HCT116 (cell line): ENCODE measurements around the gene RAB3C. TPM values are rescaled to one million over a fixed set of nuclear protein-coding genes. Genes with fewer than 3 reads are reported as not detected.

Source experiments
- ATAC-seq: fragments of 200-7000 bp; cut with Tn5 transposase; 2 replicates; pipeline ENCODE4 v1.9.1; 2020; ENCODE audit warnings: mild to moderate bottlenecking, moderate library complexity
- BruUV-seq: library from RNA; stranded (reverse); fragments of 400-500 nt; replicated peaks from 2 replicates; lab custom pipeline; 2021; lab: Mats Ljungman, UMichigan
- CTCF ChIA-PET: fragments of 300-600 bp; sonication (Branson Sonifier 250); formaldehyde crosslinking; loops from one replicate; lab custom pipeline; 2021; ENCODE audit warnings: antibody characterized with exemption; lab: Charles Lee
- POLR2A ChIA-PET: fragments of 300-600, 350-600 bp; sonication (Branson Sonifier 250); formaldehyde crosslinking; loops from one replicate; lab custom pipeline; 2021; ENCODE audit warnings: antibody characterized with exemption; lab: Charles Lee
- RAD21 ChIA-PET, 2 experiments: fragments of 300-600 bp; sonication (Branson Sonifier 250); formaldehyde crosslinking; loops; one replicate each; lab custom pipeline; 2023; ENCODE audit warnings: low total read pairs in 2 of 2; ENCODE audit not compliant: uncharacterized antibody in 2 of 2, unreplicated experiment in 2 of 2, low non-redundant PET in 1 of 2; lab: Charles Lee
- DNase-seq: peaks from one replicate; pipeline ENCODE4 v3.0.0-alpha.2; 2010; ENCODE audit warnings: low read depth, low spot score
- H2AFZ ChIP-seq: fragments of 200-600 bp; shearing (Covaris generic), sonication (generic); 2 replicates; pipeline ENCODE4 v1.6.1; 2017; ENCODE audit warnings: low read depth, mixed run types, mixed read lengths, antibody characterized with exemption, low read length; ENCODE audit not compliant: poor library complexity, severe bottlenecking
- H3K27ac ChIP-seq: 2 replicates; pipeline ENCODE4 v1.5.1; 2012; ENCODE audit warnings: low read depth, low read length
- H3K27me3 ChIP-seq: fragments of 200-600 bp; sonication (generic); 2 replicates; pipeline ENCODE4 v1.6.1; 2016; ENCODE audit warnings: mixed run types, low read length, mixed read lengths; ENCODE audit not compliant: insufficient read depth
- H3K36me3 ChIP-seq, 2 experiments: fragments of 200-500 bp in 1 of 2; fragments of 200-600 bp in 1 of 2; sonication (Bioruptor generic) in 1 of 2; sonication (generic) in 1 of 2; 2 replicates each; pipeline versions ENCODE4 v1.5.1 to v1.6.1; 2014 to 2016; ENCODE audit warnings: low read length in 2 of 2, inconsistent platforms in 1 of 2, mixed read lengths in 1 of 2, mixed run types in 1 of 2; ENCODE audit not compliant: insufficient read depth in 2 of 2, control insufficient read depth in 1 of 2
- H3K4me1 ChIP-seq, 2 experiments: fragments of 200-600 bp in 1 of 2; sonication (generic) in 1 of 2; 2 replicates each; pipeline versions ENCODE4 v1.5.1 to v1.6.1; 2012 to 2017; ENCODE audit warnings: low read length in 2 of 2, inconsistent platforms in 1 of 2, mild to moderate bottlenecking in 1 of 2, mixed read lengths in 1 of 2, mixed run types in 1 of 2, moderate library complexity in 1 of 2; ENCODE audit not compliant: insufficient read depth in 2 of 2, control insufficient read depth in 1 of 2
- H3K4me2 ChIP-seq: fragments of 200-600 bp; sonication (generic); 2 replicates; pipeline ENCODE4 v1.6.1; 2017; ENCODE audit warnings: mixed run types, low read length, mixed read lengths
- H3K4me3 ChIP-seq, 2 experiments: fragments of 200-600 bp in 1 of 2; sonication (generic) in 1 of 2; replicated peaks in 1 of 2; 2 replicates each; pipeline ENCODE4 v1.5.1; 2011 to 2016; ENCODE audit warnings: low read length in 2 of 2, control low read depth in 1 of 2, low read depth in 1 of 2, mild to moderate bottlenecking in 1 of 2, mixed read lengths in 1 of 2, mixed run types in 1 of 2
- H3K79me2 ChIP-seq: fragments of 200-600 bp; sonication (generic); 2 replicates; pipeline ENCODE4 v1.6.1; 2017; ENCODE audit warnings: mild to moderate bottlenecking, mixed run types, low read length, moderate library complexity, mixed read lengths; ENCODE audit not compliant: insufficient read depth
- H3K9ac ChIP-seq: fragments of 200-600 bp; sonication (generic); 2 replicates; pipeline ENCODE4 v1.6.1; 2016; ENCODE audit warnings: low read length, mixed read lengths
- H3K9me2 ChIP-seq: fragments of 200-600 bp; sonication (generic), shearing (Covaris generic); 2 replicates; pipeline ENCODE4 v1.6.1; 2017; ENCODE audit warnings: mixed run types, mild to moderate bottlenecking, moderate library complexity; ENCODE audit not compliant: insufficient read depth
- H3K9me3 ChIP-seq, 2 experiments: fragments of 200-500 bp in 1 of 2; fragments of 200-600 bp in 1 of 2; sonication (Bioruptor generic) in 1 of 2; sonication (generic) in 1 of 2; 2 replicates each; pipeline ENCODE4 v1.6.1; 2014 to 2017; ENCODE audit warnings: low read length in 2 of 2, mixed read lengths in 2 of 2, inconsistent platforms in 1 of 2, low read depth in 1 of 2, mild to moderate bottlenecking in 1 of 2, mixed run types in 1 of 2, moderate library complexity in 1 of 2; ENCODE audit not compliant: control insufficient read depth in 1 of 2, insufficient read depth in 1 of 2
- H4K20me1 ChIP-seq: fragments of 200-600 bp; sonication (generic), shearing (Covaris generic); 2 replicates; pipeline ENCODE4 v1.6.1; 2017; ENCODE audit warnings: mixed run types, mild to moderate bottlenecking, moderate library complexity; ENCODE audit not compliant: insufficient read depth
- ATF3 ChIP-seq: IDR thresholded peaks from 2 replicates; pipeline ENCODE4 v1.6.1; 2012
- CBX3 ChIP-seq: IDR thresholded peaks from 2 replicates; pipeline ENCODE4 v1.6.1; 2012; ENCODE audit warnings: low read depth
- CEBPB ChIP-seq: IDR thresholded peaks from 2 replicates; pipeline ENCODE4 v1.6.1; 2012; ENCODE audit warnings: low read depth
- CTCF ChIP-seq, 3 experiments: fragments of 200-600 bp in 1 of 3; sonication (generic) in 1 of 3; IDR thresholded peaks in 2 of 3; conservative IDR thresholded peaks in 1 of 3; 2 replicates each; pipeline ENCODE4 v1.5.1; 2012 to 2017; ENCODE audit warnings: low read depth in 2 of 3, low read length in 2 of 3, antibody characterized with exemption in 1 of 3, borderline replicate concordance in 1 of 3, control low read depth in 1 of 3, mild to moderate bottlenecking in 1 of 3, mixed read lengths in 1 of 3, mixed run types in 1 of 3, moderate library complexity in 1 of 3; ENCODE audit not compliant: insufficient read depth in 1 of 3
- ELF1 ChIP-seq: IDR thresholded peaks from 2 replicates; pipeline ENCODE4 v1.6.1; 2012; ENCODE audit warnings: low read depth, borderline replicate concordance
- EZH2phosphoT487 ChIP-seq: fragments of 200-600 bp; IDR thresholded peaks from 2 replicates; pipeline ENCODE4 v1.6.1; 2018; ENCODE audit warnings: antibody characterized with exemption, borderline replicate concordance
- FOSL1 ChIP-seq: IDR thresholded peaks from 2 replicates; pipeline ENCODE4 v1.6.1; 2012; ENCODE audit warnings: low read depth
- JUND ChIP-seq: IDR thresholded peaks from 2 replicates; pipeline ENCODE4 v1.6.1; 2012
- POLR2A ChIP-seq: IDR thresholded peaks from 2 replicates; pipeline ENCODE4 v1.7.0; 2011; ENCODE audit warnings: borderline replicate concordance; ENCODE audit not compliant: insufficient read depth, insufficient read length; ENCODE audit errors: extremely low read depth
- POLR2AphosphoS5 ChIP-seq: IDR thresholded peaks from 2 replicates; pipeline ENCODE4 v1.6.1; 2011; ENCODE audit warnings: mild to moderate bottlenecking, low read depth, low read length, moderate library complexity
- RAD21 ChIP-seq: IDR thresholded peaks from 2 replicates; pipeline ENCODE4 v1.6.1; 2012; ENCODE audit warnings: low read depth, mild to moderate bottlenecking
- REST ChIP-seq: IDR thresholded peaks from 2 replicates; pipeline ENCODE4 v1.6.1; 2012; ENCODE audit warnings: low read depth
- SP1 ChIP-seq: IDR thresholded peaks from 2 replicates; pipeline ENCODE4 v1.6.1; 2012; ENCODE audit warnings: low read depth
- SRF ChIP-seq: IDR thresholded peaks from 2 replicates; pipeline ENCODE4 v1.6.1; 2012; ENCODE audit warnings: low read depth
- TCF7L2 ChIP-seq: IDR thresholded peaks from 2 replicates; pipeline ENCODE4 v1.7.0; 2011; ENCODE audit warnings: borderline replicate concordance, inconsistent platforms; ENCODE audit not compliant: insufficient read depth, insufficient read length; ENCODE audit errors: extremely low read depth
- YY1 ChIP-seq: IDR thresholded peaks from 2 replicates; pipeline ENCODE4 v1.6.1; 2011; ENCODE audit warnings: low read length, low read depth, moderate library complexity, mild to moderate bottlenecking; ENCODE audit not compliant: insufficient replicate concordance; ENCODE audit errors: extremely low read depth
- ZBTB33 ChIP-seq: IDR thresholded peaks from 2 replicates; pipeline ENCODE4 v1.6.1; 2011; ENCODE audit warnings: mild to moderate bottlenecking, low read length, moderate library complexity; ENCODE audit not compliant: insufficient replicate concordance; ENCODE audit errors: extremely low read depth
- ZFX ChIP-seq: fragments of 450-650 bp; IDR thresholded peaks from 2 replicates; pipeline ENCODE4 v1.6.1; 2017
- ZNF274 ChIP-seq: fragments of 200-500 bp; sonication (Bioruptor generic); IDR thresholded peaks from 2 replicates; pipeline ENCODE4 v1.6.1; 2014; ENCODE audit warnings: mild to moderate bottlenecking, low read depth, low read length, inconsistent platforms
- intact Hi-C: fragments of 100-400 bp; cut with micrococcal nuclease; formaldehyde crosslinking; loops from 2 replicates; pipeline ENCODE4 v1.10.0; 2022
- total RNA-seq: library from RNA; stranded (reverse); gene quantifications from one replicate; pipeline ENCODE4 v1.2.1, GENCODE V29; 2021; ENCODE audit not compliant: unreplicated experiment

RAB3C gene
- total RNA-seq, 1 experiment from 2014 or later: not detected

- ChIA-PET RAD21 (no interaction called here), POLR2A (no interaction called here), CTCF (no interaction called here)
- Histone ChIP-seq H3K27me3 (peaks cover 15% of the 10 kb centered on the region), H4K20me1 (no peaks in the 10 kb centered on the region), H3K4me2 (no peak overlapping the region), H3K4me3 (no peak overlapping the region), H3K9ac (no peak overlapping the region), H3K27ac (no peak overlapping the region), H3K9me2 (no peaks in the 10 kb centered on the region), H3K36me3 (no peaks in the 10 kb centered on the region), H3K9me3 (no peaks in the 10 kb centered on the region), H3K4me1 (no peaks in the 10 kb centered on the region), H3K79me2 (no peaks in the 10 kb centered on the region), H2AFZ (no peak overlapping the region)
- TF ChIP-seq ATF3 (no peak), SP1 (no peak), ZBTB33 (no peak), JUND (no peak), CBX3 (no peak), EZH2phosphoT487 (no peak), REST (no peak), FOSL1 (no peak), CEBPB (no peak), POLR2A (no peak), ZNF274 (no peak), CTCF (IDR thresholded peaks at IDR 0.05 in 2 of 3, conservative IDR thresholded peaks at IDR 0.05 in 1 of 3; ENCODE audit: borderline replicate concordance in 1 of 3, insufficient read depth in 1 of 3, low read depth in 2 of 3, low read length in 2 of 3) (no peak), ZFX (no peak), TCF7L2 (no peak), SRF (no peak), POLR2AphosphoS5 (no peak), YY1 (no peak), ELF1 (no peak), RAD21 (no peak)
- ATAC-seq (no peak), DNase-seq (no peak)
- BruUV-seq: no TSS peak
- intact Hi-C loops: no loop called here
Measured at GRCh38 chr5:58722160-58722559, 139.3 kb downstream of the RAB3C start.
